ENCODE results near the gene AFP. TPM values are rescaled to one million over a fixed set of nuclear protein-coding genes. Genes with fewer than 3 reads are reported as not detected.

The AFP gene
- total RNA-seq, 4 donors from 2014 or later: not detected

GRCh38 chr4:73410916-73411730 is 24.9 kb upstream of the AFP start:
- TF ChIP-seq CTCF (IDR thresholded peaks at IDR 0.05): no peak
- no peak for TF ChIP-seq POLR2A (IDR thresholded peaks at IDR 0.05)
- no peak for DNase-seq (ENCODE audit: low spot score in 2 of 2)
- WGBS, 2 donors: 79 to 85% methylated on average over 3 of the region's 3 CpGs
- H3K4me3 ChIP-seq (ENCODE audit: low read depth, poor library complexity, severe bottlenecking): no peak overlapping the region
- intact Hi-C loops (cut with DNase I; ENCODE audit: low total_unique reads): no loop called here

GRCh38 chr4:73411731-73412414 is 24.1 kb upstream of the AFP start:
- 93 to 96% methylated on average over 8 of the region's 8 CpGs for WGBS, 2 donors
- no peak overlapping the region for H3K4me3 ChIP-seq (ENCODE audit: low read depth, poor library complexity, severe bottlenecking)
- no peak for DNase-seq (ENCODE audit: low spot score in 2 of 2)
- intact Hi-C loops (cut with DNase I; ENCODE audit: low total_unique reads): no loop called here
- no peak for TF ChIP-seq CTCF (IDR thresholded peaks at IDR 0.05)
- no peak for TF ChIP-seq POLR2A (IDR thresholded peaks at IDR 0.05)

GRCh38 chr4:73413294-73413755 is 22.7 kb upstream of the AFP start:
- no peak for TF ChIP-seq CTCF (IDR thresholded peaks at IDR 0.05)
- TF ChIP-seq POLR2A (IDR thresholded peaks at IDR 0.05): no peak
- no peak overlapping the region for H3K4me3 ChIP-seq (ENCODE audit: low read depth, poor library complexity, severe bottlenecking)
- DNase-seq (ENCODE audit: low spot score in 2 of 2): no peak
- WGBS, 2 donors: 86 to 87% methylated on average over 4 of the region's 4 CpGs
- intact Hi-C loops (cut with DNase I; ENCODE audit: low total_unique reads): no loop called here

- TF ChIP-seq POLR2A (IDR thresholded peaks at IDR 0.05) (no peak), CTCF (IDR thresholded peaks at IDR 0.05) (no peak)
- 34 to 39% methylated on average over 2 of the region's 2 CpGs for WGBS, 2 donors
- intact Hi-C loops (cut with DNase I; ENCODE audit: low total_unique reads): no loop called here
These were observed 21.1 kb upstream of the AFP start for GRCh38 chr4:73414936-73415271.

GRCh38 chr4:73415807-73416238 is 20.2 kb upstream of the AFP start:
- TF ChIP-seq CTCF (IDR thresholded peaks at IDR 0.05) (no peak), POLR2A (IDR thresholded peaks at IDR 0.05) (no peak)
- intact Hi-C loops (cut with DNase I; ENCODE audit: low total_unique reads): no loop called here
- 79% methylated on average over 2 of the region's 2 CpGs for WGBS, 2 donors
- DNase-seq (ENCODE audit: low spot score in 2 of 2): no peak
- no peak overlapping the region for H3K4me3 ChIP-seq (ENCODE audit: low read depth, poor library complexity, severe bottlenecking)

More at GRCh38 chr4:73414936-73415271, 21.1 kb upstream of the AFP start:
- no peak for DNase-seq (ENCODE audit: low spot score in 2 of 2)
- H3K4me3 ChIP-seq (ENCODE audit: low read depth, poor library complexity, severe bottlenecking): no peak overlapping the region
